ENCODE results near the gene RGS7. TPM values are rescaled to one million over a fixed set of nuclear protein-coding genes. Genes with fewer than 3 reads are reported as not detected.

The RGS7 gene
- total RNA-seq, 1 experiment from 2014 or later, result 1.5 TPM

DNA sequence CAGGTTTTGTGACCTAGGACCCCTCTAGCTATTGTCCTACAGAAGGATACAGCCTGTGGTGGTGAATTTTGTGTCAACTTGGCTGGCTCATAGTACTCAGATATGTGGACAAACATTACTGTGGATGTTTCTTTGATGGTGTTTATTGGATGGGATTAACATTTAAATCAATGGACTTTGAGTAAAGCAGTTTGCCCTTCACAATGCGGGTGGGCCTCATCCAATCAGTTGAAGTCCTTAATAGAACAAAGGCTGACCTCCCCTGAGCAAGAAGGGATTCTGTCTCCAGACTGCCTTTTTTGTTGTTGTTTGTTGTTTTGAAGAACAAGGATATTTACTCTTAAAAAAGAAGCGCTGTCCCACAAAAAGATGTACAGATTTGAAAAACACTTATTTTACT lies 535.1 kb downstream of the RGS7 start:
- no peak overlapping the region for H3K14ac ChIP-seq (ENCODE audit: insufficient read depth, low read length)
- H2AK5ac ChIP-seq (ENCODE audit: insufficient read length, low read length), result no peak overlapping the region
- H3K9me3 Mint-ChIP-seq, result no peaks in the 10 kb centered on the region
- no peak overlapping the region for H4K5ac ChIP-seq (ENCODE audit: insufficient read length, low read depth, low read length)
- H4K20me1 ChIP-seq (ENCODE audit: control insufficient read depth, insufficient read depth, insufficient read length), result no peaks in the 10 kb centered on the region
- no peaks in the 10 kb centered on the region for H3K23me2 ChIP-seq (ENCODE audit: insufficient read length, low read depth, low read length, poor library complexity, severe bottlenecking)
- H3T11ph ChIP-seq (ENCODE audit: low read length), result no peak overlapping the region
- H2BK12ac ChIP-seq (ENCODE audit: insufficient read length, low read depth, low read length), result no peak overlapping the region
- no peak overlapping the region for H3K4me2 ChIP-seq (ENCODE audit: insufficient read depth, insufficient read length, low read length)
- no peak overlapping the region for H2BK20ac ChIP-seq (ENCODE audit: low read depth, low read length, poor library complexity, severe bottlenecking)
- H3K9me3 ChIP-seq (ENCODE audit: control insufficient read depth, low read depth, low read length), result no peaks in the 10 kb centered on the region
- TF ChIP-seq, protein P1, sequence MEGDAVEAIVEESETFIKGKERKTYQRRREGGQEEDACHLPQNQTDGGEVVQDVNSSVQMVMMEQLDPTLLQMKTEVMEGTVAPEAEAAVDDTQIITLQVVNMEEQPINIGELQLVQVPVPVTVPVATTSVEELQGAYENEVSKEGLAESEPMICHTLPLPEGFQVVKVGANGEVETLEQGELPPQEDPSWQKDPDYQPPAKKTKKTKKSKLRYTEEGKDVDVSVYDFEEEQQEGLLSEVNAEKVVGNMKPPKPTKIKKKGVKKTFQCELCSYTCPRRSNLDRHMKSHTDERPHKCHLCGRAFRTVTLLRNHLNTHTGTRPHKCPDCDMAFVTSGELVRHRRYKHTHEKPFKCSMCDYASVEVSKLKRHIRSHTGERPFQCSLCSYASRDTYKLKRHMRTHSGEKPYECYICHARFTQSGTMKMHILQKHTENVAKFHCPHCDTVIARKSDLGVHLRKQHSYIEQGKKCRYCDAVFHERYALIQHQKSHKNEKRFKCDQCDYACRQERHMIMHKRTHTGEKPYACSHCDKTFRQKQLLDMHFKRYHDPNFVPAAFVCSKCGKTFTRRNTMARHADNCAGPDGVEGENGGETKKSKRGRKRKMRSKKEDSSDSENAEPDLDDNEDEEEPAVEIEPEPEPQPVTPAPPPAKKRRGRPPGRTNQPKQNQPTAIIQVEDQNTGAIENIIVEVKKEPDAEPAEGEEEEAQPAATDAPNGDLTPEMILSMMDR (conservative IDR thresholded peaks at IDR 0.05), result no peak
- no peak overlapping the region for H3K56ac ChIP-seq (ENCODE audit: insufficient read length, low read depth, low read length)
- H2BK5ac ChIP-seq (ENCODE audit: insufficient read length, low read length), result no peak overlapping the region
- WGBS (ENCODE audit: extremely low coverage, insufficient read length, low lambda C conversion rate), result no CpG with 5 or more reads among the region's 2 CpGs
- H3K27me3 ChIP-seq (ENCODE audit: insufficient read depth, low read length), result no peaks in the 10 kb centered on the region
- no peak overlapping the region for H3K4me3 Mint-ChIP-seq
- H2BK15ac ChIP-seq (ENCODE audit: low read depth, low read length), result no peak overlapping the region
- H3K4me1 Mint-ChIP-seq, result peaks cover 0 to 2% of the 10 kb centered on the region in 2 experiments; a peak in 1 of 4 replicates
- no peak overlapping the region for H3K9ac ChIP-seq (ENCODE audit: extremely low read depth, insufficient read length, low read length)
- H3K79me2 ChIP-seq (ENCODE audit: insufficient read depth, low read length), result no peaks in the 10 kb centered on the region
- no peak overlapping the region for H2BK120ac ChIP-seq (ENCODE audit: low read depth, low read length, poor library complexity, severe bottlenecking)
- no peak overlapping the region for H3K18ac ChIP-seq (ENCODE audit: insufficient read length, low read depth, low read length)
- no peaks in the 10 kb centered on the region for H3K79me1 ChIP-seq (ENCODE audit: insufficient read depth, low read depth, low read length, poor library complexity, severe bottlenecking)
- H3K27me3 Mint-ChIP-seq (ENCODE audit: low read depth), result no peaks in the 10 kb centered on the region
- no peak overlapping the region for H4K8ac ChIP-seq (replicated peaks; ENCODE audit: insufficient read length, low read depth, low read length)
- no peak overlapping the region for H3K27ac ChIP-seq (ENCODE audit: insufficient read length, low read depth, low read length)
- DNase-seq, result no peak
- H3K4ac ChIP-seq (ENCODE audit: low read depth, low read length), result no peak overlapping the region
- H3K27ac Mint-ChIP-seq, result no peak overlapping the region; a peak in 1 of 7 replicates
- H4K91ac ChIP-seq (ENCODE audit: insufficient read length, low read depth, low read length), result no peak overlapping the region
- H3K36me3 Mint-ChIP-seq (ENCODE audit: insufficient read depth in 1 of 3, low read depth in 3 of 3), result no peaks in the 10 kb centered on the region; a peak in 1 of 7 replicates
- H3K23ac ChIP-seq (ENCODE audit: insufficient read length, low read depth, low read length), result no peak overlapping the region
- no peaks in the 10 kb centered on the region for H3K4me1 ChIP-seq (ENCODE audit: insufficient read depth, low read length)
- no peak overlapping the region for H2AFZ ChIP-seq (ENCODE audit: low read length)
